ENCODE measurements around the gene NPAS2. TPM values are rescaled to one million over a fixed set of nuclear protein-coding genes. Genes with fewer than 3 reads are reported as not detected.

Gene NPAS2
- total RNA-seq, 3 donors from 2014 or later (not counting 1 experiment from before 2014, with no cell fraction given): not detected

GRCh38 chr2:100921685-100922161, 101.8 kb downstream of the NPAS2 start:
- no peak for ATAC-seq
- H3K27ac ChIP-seq (ENCODE audit: low read length): no peak overlapping the region
- Mint-ChIP-seq H3K27ac (no peak overlapping the region), H3K36me3 (no peaks in the 10 kb centered on the region), H3K27me3 (ENCODE audit: low read depth in 2 of 2) (peaks cover 3 to 13% of the 10 kb centered on the region in 2 donors), H3K9me3 (no peaks in the 10 kb centered on the region), H3K4me1 (no peaks in the 10 kb centered on the region), H3K4me3 (no peak overlapping the region)
- H3K4me1 ChIP-seq (ENCODE audit: control insufficient read depth, insufficient read depth, low read length): no peaks in the 10 kb centered on the region
- 70% methylated on average over 4 of the region's 6 CpGs for WGBS (ENCODE audit: insufficient coverage)
- no peak for DNase-seq
- H3K27me3 ChIP-seq (ENCODE audit: control insufficient read depth, insufficient read depth, low read length): no peaks in the 10 kb centered on the region
- no peaks in the 10 kb centered on the region for H3K36me3 ChIP-seq (ENCODE audit: control insufficient read depth, insufficient read depth, low read length)
- no peak for TF ChIP-seq CTCF (IDR thresholded peaks at IDR 0.05)
- no peak overlapping the region for H3K4me3 ChIP-seq (ENCODE audit: low read length)
- intact Hi-C loops (cut with micrococcal nuclease): no loop called here
- no peaks in the 10 kb centered on the region for H3K9me3 ChIP-seq (ENCODE audit: control insufficient read depth, insufficient read depth, low read length)

- no peak overlapping the region for H3K27ac ChIP-seq (ENCODE audit: low read length)
- 91% methylated on average over 9 of the region's 9 CpGs for WGBS (ENCODE audit: insufficient coverage)
- Mint-ChIP-seq H3K36me3 (no peaks in the 10 kb centered on the region), H3K27ac (no peak overlapping the region), H3K9me3 (no peaks in the 10 kb centered on the region), H3K4me3 (no peak overlapping the region), H3K27me3 (ENCODE audit: low read depth in 2 of 2) (peaks cover 0 to 13% of the 10 kb centered on the region in 2 donors), H3K4me1 (no peaks in the 10 kb centered on the region)
- DNase-seq (no peak), ATAC-seq (no peak)
- H3K4me3 ChIP-seq (ENCODE audit: low read length): no peak overlapping the region
- intact Hi-C loops (cut with micrococcal nuclease): no loop called here
- H3K27me3 ChIP-seq (ENCODE audit: control insufficient read depth, insufficient read depth, low read length): no peaks in the 10 kb centered on the region
- no peak for TF ChIP-seq CTCF (IDR thresholded peaks at IDR 0.05)
- no peaks in the 10 kb centered on the region for H3K36me3 ChIP-seq (ENCODE audit: control insufficient read depth, insufficient read depth, low read length)
- H3K9me3 ChIP-seq (ENCODE audit: control insufficient read depth, insufficient read depth, low read length): no peaks in the 10 kb centered on the region
- no peaks in the 10 kb centered on the region for H3K4me1 ChIP-seq (ENCODE audit: control insufficient read depth, insufficient read depth, low read length)
These were observed 103.6 kb downstream of the NPAS2 start for GRCh38 chr2:100923461-100924060.

GRCh38 chr2:100924122-100924519, 104.2 kb downstream of the NPAS2 start:
- DNase-seq: no peak
- H3K4me1 ChIP-seq (ENCODE audit: control insufficient read depth, insufficient read depth, low read length): no peaks in the 10 kb centered on the region
- H3K9me3 ChIP-seq (ENCODE audit: control insufficient read depth, insufficient read depth, low read length): no peaks in the 10 kb centered on the region
- H3K4me3 ChIP-seq (ENCODE audit: low read length): no peak overlapping the region
- no peak for TF ChIP-seq CTCF (IDR thresholded peaks at IDR 0.05)
- no peaks in the 10 kb centered on the region for H3K36me3 ChIP-seq (ENCODE audit: control insufficient read depth, insufficient read depth, low read length)
- no peaks in the 10 kb centered on the region for H3K36me3 Mint-ChIP-seq
- H3K4me1 Mint-ChIP-seq: no peaks in the 10 kb centered on the region
- peak overlapping the region; percentile 44 to 61 for H3K27ac Mint-ChIP-seq
- H3K4me3 Mint-ChIP-seq: no peak overlapping the region
- intact Hi-C loops (cut with micrococcal nuclease): no loop called here
- ATAC-seq: peak in 1 of 3 donors; percentile 23
- 80% methylated on average over 1 of the region's 1 CpG for WGBS (ENCODE audit: insufficient coverage)
- H3K27ac ChIP-seq (ENCODE audit: low read length): no peak overlapping the region
- no peaks in the 10 kb centered on the region for H3K27me3 ChIP-seq (ENCODE audit: control insufficient read depth, insufficient read depth, low read length)
- peaks cover 0 to 14% of the 10 kb centered on the region in 2 donors for H3K27me3 Mint-ChIP-seq (ENCODE audit: low read depth in 2 of 2)
- H3K9me3 Mint-ChIP-seq: no peaks in the 10 kb centered on the region

Measured in natural killer cell (primary cell).